Activated T-cell treated with anti-CD3 and anti-CD28 coated beads for 48 hours (primary cell): ENCODE data around the gene MPHOSPH9.

Experiments used
- DNase-seq: peaks from one replicate; pipeline ENCODE4 v3.0.0-alpha.2; 2020; ENCODE audit warnings: low read depth

MPHOSPH9 gene, protein sequence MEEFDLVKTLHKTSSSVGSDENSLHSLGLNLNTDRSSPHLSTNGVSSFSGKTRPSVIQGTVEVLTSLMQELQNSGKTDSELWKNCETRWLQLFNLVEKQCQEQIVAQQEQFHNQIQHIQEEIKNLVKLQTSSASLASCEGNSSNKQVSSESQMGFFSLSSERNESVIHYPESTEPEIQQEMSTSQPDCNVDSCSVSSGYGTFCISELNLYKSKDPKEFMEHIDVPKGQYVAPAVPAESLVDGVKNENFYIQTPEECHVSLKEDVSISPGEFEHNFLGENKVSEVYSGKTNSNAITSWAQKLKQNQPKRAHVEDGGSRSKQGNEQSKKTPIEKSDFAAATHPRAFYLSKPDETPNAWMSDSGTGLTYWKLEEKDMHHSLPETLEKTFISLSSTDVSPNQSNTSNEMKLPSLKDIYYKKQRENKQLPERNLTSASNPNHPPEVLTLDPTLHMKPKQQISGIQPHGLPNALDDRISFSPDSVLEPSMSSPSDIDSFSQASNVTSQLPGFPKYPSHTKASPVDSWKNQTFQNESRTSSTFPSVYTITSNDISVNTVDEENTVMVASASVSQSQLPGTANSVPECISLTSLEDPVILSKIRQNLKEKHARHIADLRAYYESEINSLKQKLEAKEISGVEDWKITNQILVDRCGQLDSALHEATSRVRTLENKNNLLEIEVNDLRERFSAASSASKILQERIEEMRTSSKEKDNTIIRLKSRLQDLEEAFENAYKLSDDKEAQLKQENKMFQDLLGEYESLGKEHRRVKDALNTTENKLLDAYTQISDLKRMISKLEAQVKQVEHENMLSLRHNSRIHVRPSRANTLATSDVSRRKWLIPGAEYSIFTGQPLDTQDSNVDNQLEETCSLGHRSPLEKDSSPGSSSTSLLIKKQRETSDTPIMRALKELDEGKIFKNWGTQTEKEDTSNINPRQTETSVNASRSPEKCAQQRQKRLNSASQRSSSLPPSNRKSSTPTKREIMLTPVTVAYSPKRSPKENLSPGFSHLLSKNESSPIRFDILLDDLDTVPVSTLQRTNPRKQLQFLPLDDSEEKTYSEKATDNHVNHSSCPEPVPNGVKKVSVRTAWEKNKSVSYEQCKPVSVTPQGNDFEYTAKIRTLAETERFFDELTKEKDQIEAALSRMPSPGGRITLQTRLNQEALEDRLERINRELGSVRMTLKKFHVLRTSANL

GRCh38 chr12:123232807-123233504 is at the start of gene MPHOSPH9, which contains the start of gene MTRFR:
MPHOSPH9 (minus strand) TSS chr12:123233141; CDS start chr12:123230364, 2,777 bp downstream.
MTRFR (plus strand) TSS chr12:123233436; CDS start chr12:123253675, 20,239 bp downstream.
- DNase-seq, result peak; percentile 96

DNA sequence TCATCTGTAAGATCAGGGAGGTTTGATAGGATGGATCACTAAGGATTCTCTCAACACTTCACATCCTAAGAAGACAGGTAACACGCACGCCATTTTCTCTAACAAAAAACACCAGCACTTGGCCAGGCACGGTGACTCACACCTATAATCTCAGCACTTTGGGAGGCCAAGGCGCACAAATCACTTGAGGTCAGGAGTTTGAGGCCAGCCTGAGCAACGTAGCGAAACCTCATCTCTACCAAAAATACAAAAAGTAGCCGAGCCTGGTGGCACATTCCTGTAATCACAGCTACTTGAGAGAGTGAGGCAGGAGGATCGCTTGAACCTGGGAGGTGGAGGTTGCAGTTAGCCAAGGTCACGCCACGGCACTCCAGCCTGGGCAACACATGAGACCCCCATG is 49.2 kb upstream of the MPHOSPH9 start:
- no peak for DNase-seq

- no peak for DNase-seq
Measured at GRCh38 chr12:123280971-123281370, 48.0 kb upstream of the MPHOSPH9 start.

DNA sequence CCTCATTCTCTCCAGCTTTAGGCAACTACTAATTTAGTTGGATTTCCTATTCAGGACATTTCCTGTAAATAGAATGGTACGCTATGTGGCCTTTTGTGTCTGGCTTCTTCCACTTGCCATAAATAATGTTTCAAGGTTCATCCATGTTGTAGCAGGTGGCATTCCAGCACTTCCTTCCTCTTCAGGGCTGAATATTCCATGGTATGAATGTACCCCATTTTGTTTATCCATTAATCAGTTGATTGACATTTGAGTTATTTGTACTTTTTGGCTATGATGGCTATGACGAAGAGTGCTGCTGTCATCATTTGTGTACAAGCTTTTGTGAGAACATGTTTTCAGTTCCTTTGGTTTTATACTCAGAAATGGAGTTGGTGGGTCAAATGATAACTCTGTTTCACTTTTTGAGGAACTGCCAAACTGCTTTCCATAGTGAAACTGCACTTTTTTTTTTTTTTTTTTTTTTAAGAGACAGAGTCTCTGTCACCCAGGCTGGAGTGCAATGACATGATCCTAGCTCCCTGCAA is 45.2 kb upstream of the MPHOSPH9 start:
- no peak for DNase-seq

DNA sequence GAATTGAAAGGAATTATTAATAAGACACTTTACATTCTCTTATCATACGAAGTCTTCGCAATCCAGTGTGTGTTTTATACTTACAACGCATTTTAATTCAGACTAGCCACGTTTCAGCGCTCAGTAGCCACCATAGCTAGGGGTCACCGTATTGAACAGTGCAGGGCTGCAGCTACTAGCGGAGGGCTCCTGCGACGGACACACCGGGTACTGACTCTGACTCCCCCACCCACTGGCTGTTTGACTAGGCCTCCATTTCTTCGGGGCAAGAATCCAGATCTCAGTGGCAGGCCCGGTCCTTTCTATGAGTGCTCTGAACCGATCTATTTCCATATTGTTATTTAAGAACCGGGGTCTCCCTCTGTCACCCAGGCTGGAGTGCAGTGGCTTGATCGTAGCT is 40.2 kb upstream of the MPHOSPH9 start:
- DNase-seq, result no peak

GRCh38 chr12:123271001-123271668 is 38.2 kb upstream of the MPHOSPH9 start:
- DNase-seq, result peak; percentile 76

GRCh38 chr12:123270214-123271000 is 37.5 kb upstream of the MPHOSPH9 start:
- no peak for DNase-seq

DNA sequence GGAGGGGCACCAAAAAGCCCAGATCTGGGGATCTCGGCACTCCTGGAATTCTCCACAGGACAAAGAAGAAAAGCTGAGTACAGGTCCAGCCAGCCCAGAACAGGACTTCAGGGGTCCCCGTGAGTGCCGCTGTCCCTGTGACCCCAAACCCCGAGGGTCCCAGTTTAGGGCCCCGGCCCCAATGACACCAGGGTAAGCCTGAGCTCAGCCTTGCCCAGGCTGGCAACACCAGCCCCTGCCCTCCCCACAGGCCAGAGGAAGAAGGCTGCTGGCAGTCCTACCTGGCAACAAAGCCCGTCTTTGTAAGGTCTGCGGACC is 36.9 kb upstream of the MPHOSPH9 start:
- no peak for DNase-seq

DNA sequence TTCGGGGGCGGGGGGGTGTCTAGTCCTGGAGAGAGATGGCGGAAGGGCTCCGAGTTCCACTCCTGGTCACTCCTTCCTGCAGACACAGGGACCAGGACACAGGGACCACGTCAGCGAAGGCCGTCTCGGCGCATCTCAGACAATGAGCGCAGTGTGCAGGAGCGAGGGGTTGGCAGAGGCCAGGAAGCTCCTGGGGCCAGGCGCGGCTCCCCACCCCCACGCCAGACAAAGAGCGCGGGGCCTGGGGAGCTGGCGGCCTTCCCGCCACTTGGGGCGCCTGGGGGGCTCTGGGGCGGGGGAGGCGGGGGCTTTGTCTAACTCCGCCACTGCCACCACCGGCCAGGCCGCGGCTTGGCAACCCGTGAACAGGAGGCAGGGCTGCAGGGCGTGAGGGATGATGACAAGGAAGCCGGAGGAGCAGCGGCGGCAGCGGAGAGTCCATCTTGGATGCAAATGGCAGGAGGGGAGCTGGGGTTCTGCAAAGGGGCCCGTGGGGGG is 36.5 kb upstream of the MPHOSPH9 start:
- DNase-seq, result peak; percentile 39

GRCh38 chr12:123268850-123269249 is 35.9 kb upstream of the MPHOSPH9 start:
- no peak for DNase-seq

GRCh38 chr12:123267991-123268843 is 35.3 kb upstream of the MPHOSPH9 start:
- no peak for DNase-seq

GRCh38 chr12:123267335-123267920 is 34.5 kb upstream of the MPHOSPH9 start:
- no peak for DNase-seq

DNA sequence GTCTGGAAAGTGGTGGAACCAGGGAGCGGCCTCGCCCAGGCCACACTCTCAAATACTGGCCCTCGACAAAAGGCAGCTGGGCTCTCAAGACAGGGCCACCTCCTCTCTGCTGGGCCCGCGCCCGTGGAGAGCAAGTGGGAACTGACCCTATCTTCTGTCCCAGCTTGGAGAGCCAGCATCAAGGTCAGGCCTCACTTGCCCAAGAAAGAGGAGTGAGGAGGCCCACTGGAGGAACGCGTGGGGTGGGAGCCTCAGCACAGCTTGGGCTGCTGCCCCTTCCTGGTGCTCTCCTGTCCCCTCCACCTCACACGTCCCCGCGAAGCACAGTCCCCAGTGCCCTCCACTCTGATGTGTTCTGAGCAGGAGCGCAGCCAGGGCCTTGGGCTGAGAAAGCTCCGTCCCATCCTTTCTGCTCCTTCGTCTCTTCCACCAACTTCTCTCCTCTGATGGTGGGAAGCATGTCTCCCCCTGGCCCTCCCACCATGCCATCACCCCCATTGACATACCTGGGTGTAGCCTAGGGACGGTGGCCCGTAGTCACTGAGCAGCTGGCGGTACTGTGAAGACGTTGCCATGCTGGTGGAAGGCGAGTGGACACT is 33.8 kb upstream of the MPHOSPH9 start:
- no peak for DNase-seq

- DNase-seq, result no peak
Measured at GRCh38 chr12:123265851-123266678, 33.1 kb upstream of the MPHOSPH9 start.

- DNase-seq, result no peak
Measured at GRCh38 chr12:123264642-123265041, 31.7 kb upstream of the MPHOSPH9 start.

GRCh38 chr12:123263196-123263817 is 30.4 kb upstream of the MPHOSPH9 start:
- no peak for DNase-seq

- no peak for DNase-seq
Measured at GRCh38 chr12:123261196-123261595, 28.3 kb upstream of the MPHOSPH9 start.
